Vagina (tissue), 2 donors: ENCODE measurements around the gene PPP6R2. TPM values are rescaled to one million over a fixed set of nuclear protein-coding genes. Genes with fewer than 3 reads are reported as not detected.

Source experiments
- DNase-seq, 2 donors: peaks; one replicate each; pipeline ENCODE4 v3.0.0-alpha.2; 2017; ENCODE audit errors: extremely low spot score in 2 of 2
- H3K27ac ChIP-seq: fragments of 200-600 bp; sonication (generic); one replicate; pipeline ENCODE4 v1.5.1; 2019
- H3K27me3 ChIP-seq: fragments of 200-600 bp; sonication (generic); one replicate; pipeline ENCODE4 v1.5.1; 2019
- H3K36me3 ChIP-seq, 2 donors: fragments of 200-600 bp; sonication (generic); one replicate each; pipeline ENCODE4 v1.5.1; 2017 to 2019
- H3K4me1 ChIP-seq: fragments of 200-600 bp; sonication (generic); one replicate; pipeline ENCODE4 v1.5.1; 2019
- H3K4me3 ChIP-seq, 2 donors: fragments of 200-600 bp; sonication (generic); 1 replicate in 1 of 2; 2 replicates in 1 of 2; pipeline ENCODE4 v1.5.1; 2016 to 2019
- H3K9me3 ChIP-seq: fragments of 200-600 bp; sonication (generic); one replicate; pipeline ENCODE4 v1.5.1; 2019
- POLR2A ChIP-seq, 2 donors: fragments of 450-650 bp; IDR thresholded peaks; one replicate each; pipeline ENCODE4 v1.6.1; 2017; ENCODE audit warnings: antibody characterized with exemption in 2 of 2, mild to moderate bottlenecking in 2 of 2, moderate library complexity in 2 of 2
- POLR2AphosphoS5 ChIP-seq, 2 donors: sonication (generic); formaldehyde crosslinking; IDR thresholded peaks; one replicate each; pipeline ENCODE4 v1.9.0; 2017; ENCODE audit warnings: antibody characterized with exemption in 2 of 2, mild to moderate bottlenecking in 2 of 2, low read depth in 1 of 2; ENCODE audit not compliant: insufficient read depth in 1 of 2
- intact Hi-C: fragments of 100-400 bp; cut with DNase I; formaldehyde crosslinking; loops from one replicate; pipeline ENCODE4 v1.15.1; 2023
- total RNA-seq: library from RNA; depleted of rRNA; stranded (reverse); fragments of >200 nt; gene quantifications from one replicate; pipeline ENCODE4 v1.2.3, GENCODE V29; 2016
- TF ChIP-seq, protein P1 (sequence below), 3 experiments: fragments of 450-650 bp in 2 of 3; fragments of 200-600 bp in 1 of 3; sonication (generic) in 1 of 3; IDR thresholded peaks; one replicate each; pipeline ENCODE4 v1.5.1; 2017 to 2019; ENCODE audit warnings: antibody characterized with exemption in 3 of 3, mild to moderate bottlenecking in 2 of 3, moderate library complexity in 2 of 3

PPP6R2 gene
- total RNA-seq, 1 donor from 2014 or later: 49.1 TPM

DNA sequence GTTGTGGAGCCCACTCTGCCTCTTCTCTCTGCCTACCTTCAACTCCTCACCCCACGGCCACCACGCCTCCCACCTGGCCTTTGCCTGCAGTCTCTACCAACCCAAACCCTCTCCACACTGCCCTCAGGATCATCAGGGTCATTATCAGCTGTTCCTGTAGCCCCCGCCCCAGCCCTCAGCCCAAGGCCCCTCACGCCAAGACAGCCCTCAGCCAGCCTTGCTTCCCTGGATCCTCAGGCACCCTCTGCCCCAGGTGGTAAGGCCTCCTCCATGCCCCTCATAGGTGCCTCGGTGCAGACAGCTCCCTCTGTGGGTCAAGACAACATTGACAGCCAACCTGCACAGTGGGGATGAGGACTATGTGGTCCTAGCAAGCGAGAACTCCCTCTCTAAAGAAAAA lies 130.0 kb downstream of the PPP6R2 start:
- H3K9me3 ChIP-seq: no peaks in the 10 kb centered on the region
- H3K27ac ChIP-seq: no peak overlapping the region
- TF ChIP-seq POLR2AphosphoS5 (IDR thresholded peaks at IDR 0.05; ENCODE audit: insufficient read depth in 1 of 2, low read depth in 1 of 2) (no peak), POLR2A (IDR thresholded peaks at IDR 0.05) (no peak)
- TF ChIP-seq, protein P1, sequence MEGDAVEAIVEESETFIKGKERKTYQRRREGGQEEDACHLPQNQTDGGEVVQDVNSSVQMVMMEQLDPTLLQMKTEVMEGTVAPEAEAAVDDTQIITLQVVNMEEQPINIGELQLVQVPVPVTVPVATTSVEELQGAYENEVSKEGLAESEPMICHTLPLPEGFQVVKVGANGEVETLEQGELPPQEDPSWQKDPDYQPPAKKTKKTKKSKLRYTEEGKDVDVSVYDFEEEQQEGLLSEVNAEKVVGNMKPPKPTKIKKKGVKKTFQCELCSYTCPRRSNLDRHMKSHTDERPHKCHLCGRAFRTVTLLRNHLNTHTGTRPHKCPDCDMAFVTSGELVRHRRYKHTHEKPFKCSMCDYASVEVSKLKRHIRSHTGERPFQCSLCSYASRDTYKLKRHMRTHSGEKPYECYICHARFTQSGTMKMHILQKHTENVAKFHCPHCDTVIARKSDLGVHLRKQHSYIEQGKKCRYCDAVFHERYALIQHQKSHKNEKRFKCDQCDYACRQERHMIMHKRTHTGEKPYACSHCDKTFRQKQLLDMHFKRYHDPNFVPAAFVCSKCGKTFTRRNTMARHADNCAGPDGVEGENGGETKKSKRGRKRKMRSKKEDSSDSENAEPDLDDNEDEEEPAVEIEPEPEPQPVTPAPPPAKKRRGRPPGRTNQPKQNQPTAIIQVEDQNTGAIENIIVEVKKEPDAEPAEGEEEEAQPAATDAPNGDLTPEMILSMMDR (IDR thresholded peaks at IDR 0.05): no peak
- H3K27me3 ChIP-seq: no peaks in the 10 kb centered on the region
- intact Hi-C loops: no loop called here
- H3K4me3 ChIP-seq: peak overlapping the region; percentile 89 to 98
- H3K36me3 ChIP-seq: peaks cover 0 to under 1% of the 10 kb centered on the region in 2 donors
- peaks cover 70% of the 10 kb centered on the region for H3K4me1 ChIP-seq
- DNase-seq: no peak

DNA sequence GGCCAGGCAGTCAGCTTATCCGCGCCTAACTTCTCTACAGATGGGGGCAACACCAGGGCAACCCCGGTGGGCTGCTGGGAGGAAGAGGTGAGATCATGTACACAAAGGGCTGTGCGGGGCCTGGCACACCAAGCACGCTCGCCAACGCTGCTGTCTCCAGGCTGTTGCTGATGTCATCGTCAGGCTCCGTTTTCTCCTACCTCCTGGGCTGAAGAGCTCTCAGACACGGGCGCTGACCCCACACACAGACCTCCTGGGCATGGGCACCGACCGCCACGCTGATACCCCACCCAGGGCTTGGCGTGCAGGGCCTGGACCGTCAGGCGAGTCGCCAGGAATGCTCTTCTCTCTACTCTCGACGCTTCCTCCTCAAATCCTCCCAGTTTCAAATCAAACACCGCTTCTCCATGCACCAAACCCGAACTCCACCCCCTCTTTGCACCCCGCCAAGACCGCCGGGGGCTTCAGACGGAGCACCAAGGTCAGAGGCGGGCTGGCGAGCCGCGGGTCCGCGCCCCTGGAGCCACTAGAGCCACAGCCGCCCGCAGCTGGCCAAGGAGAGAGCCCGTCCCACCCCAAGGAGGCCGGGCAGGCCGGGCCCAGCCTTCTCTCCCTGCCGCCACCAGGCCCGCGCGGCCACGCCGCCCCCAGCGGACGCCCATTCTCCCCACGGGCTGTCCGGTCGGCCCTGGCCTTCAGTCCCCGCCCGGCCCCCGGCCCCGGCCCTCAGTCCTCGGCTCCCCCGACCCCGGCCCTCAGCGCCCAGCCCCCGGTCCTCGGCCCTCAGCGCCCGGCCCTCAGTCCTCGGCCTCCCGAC lies 130.9 kb downstream of the PPP6R2 start:
- Histone ChIP-seq H3K27me3 (no peaks in the 10 kb centered on the region), H3K4me3 (peak overlapping the region; percentile 89 to 98), H3K36me3 (no peaks in the 10 kb centered on the region), H3K9me3 (no peaks in the 10 kb centered on the region), H3K27ac (peak overlapping the region; percentile 81), H3K4me1 (peaks cover 60% of the 10 kb centered on the region)
- intact Hi-C loops: no loop called here
- TF ChIP-seq POLR2A (IDR thresholded peaks at IDR 0.05) (no peak), POLR2AphosphoS5 (IDR thresholded peaks at IDR 0.05; ENCODE audit: insufficient read depth in 1 of 2, low read depth in 1 of 2) (peak in 1 of 2 donors; percentile 12)
- TF ChIP-seq, protein P1 (IDR thresholded peaks at IDR 0.05): no peak
- DNase-seq: no peak

- Histone ChIP-seq H3K27me3 (no peaks in the 10 kb centered on the region), H3K36me3 (no peaks in the 10 kb centered on the region), H3K9me3 (no peaks in the 10 kb centered on the region), H3K4me1 (peaks cover 51% of the 10 kb centered on the region), H3K27ac (peak within 1 kb of the TSS; percentile 84), H3K4me3 (peak within 1 kb of the TSS; percentile 89 to 98)
- TF ChIP-seq POLR2A (IDR thresholded peaks at IDR 0.05) (peak in 1 of 2 donors; percentile 73), POLR2AphosphoS5 (IDR thresholded peaks at IDR 0.05; ENCODE audit: insufficient read depth in 1 of 2, low read depth in 1 of 2) (peak in 1 of 2 donors; percentile 66)
- TF ChIP-seq, protein P1 (IDR thresholded peaks at IDR 0.05): no peak
- no peak for DNase-seq
- intact Hi-C loops: no loop called here
These were observed 131.9 kb downstream of the PPP6R2 start, which contains the start of gene SBF1 for GRCh38 chr22:50474710-50475651. Gene SBF1 (minus strand): TSS chr22:50475035. CDS start chr22:50474840, 195 bp downstream.

DNA sequence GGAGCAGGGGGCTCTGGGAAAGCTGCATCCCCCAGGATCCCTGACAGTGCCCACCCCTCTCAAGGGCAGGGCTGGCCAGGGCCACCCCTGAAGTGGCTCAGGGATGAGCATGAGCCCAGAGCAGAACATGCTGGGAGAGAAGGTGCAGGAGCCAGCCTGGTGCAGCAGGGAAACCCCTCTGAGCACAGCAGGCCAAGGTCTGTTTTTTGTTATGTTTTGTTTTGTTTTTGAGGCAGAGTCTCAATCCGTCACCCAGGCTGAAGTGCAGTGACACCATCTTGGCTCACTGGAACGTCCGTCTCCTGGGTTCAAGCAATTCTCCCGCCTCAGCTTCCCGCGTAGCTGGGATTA lies 132.5 kb downstream of the PPP6R2 start:
- H3K27ac ChIP-seq: peak overlapping the region; percentile 84
- peak overlapping the region; percentile 89 to 98 for H3K4me3 ChIP-seq
- intact Hi-C loops: no loop called here

More for the DNA sequence above, 132.5 kb downstream of the PPP6R2 start:
- no peak for DNase-seq
- Histone ChIP-seq H3K27me3 (no peaks in the 10 kb centered on the region), H3K36me3 (no peaks in the 10 kb centered on the region), H3K4me1 (peaks cover 45% of the 10 kb centered on the region), H3K9me3 (no peaks in the 10 kb centered on the region)
- no peak for TF ChIP-seq POLR2A (IDR thresholded peaks at IDR 0.05)
- TF ChIP-seq POLR2AphosphoS5 (IDR thresholded peaks at IDR 0.05; ENCODE audit: insufficient read depth in 1 of 2, low read depth in 1 of 2): no peak
- TF ChIP-seq, protein P1 (IDR thresholded peaks at IDR 0.05): no peak
